Karpas-422 (cell line): ENCODE results near the gene AKAP13. TPM values are rescaled to one million over a fixed set of nuclear protein-coding genes. Genes with fewer than 3 reads are reported as not detected.

Experiments
- DNase-seq: peaks from one replicate; pipeline ENCODE4 v3.0.0-alpha.2; 2015
- H2AFZ ChIP-seq: fragments of 200-600 bp; sonication (generic); 2 replicates; pipeline ENCODE4 v1.6.1; 2014; ENCODE audit warnings: antibody characterized with exemption, low read length, mixed read lengths
- H3K27ac ChIP-seq: fragments of 200-600 bp; sonication (generic); 2 replicates; pipeline ENCODE4 v1.5.1; 2014; ENCODE audit warnings: mild to moderate bottlenecking, low read length, moderate library complexity
- H3K27me3 ChIP-seq: fragments of 200-600 bp; sonication (generic); 2 replicates; pipeline ENCODE4 v1.6.1; 2014; ENCODE audit warnings: low read length, mixed read lengths
- H3K36me3 ChIP-seq: fragments of 200-600 bp; sonication (generic); 2 replicates; pipeline ENCODE4 v1.6.1; 2014; ENCODE audit warnings: low read length, mixed read lengths; ENCODE audit not compliant: insufficient read depth
- H3K4me1 ChIP-seq: fragments of 200-600 bp; sonication (generic); 2 replicates; pipeline ENCODE4 v1.6.1; 2014; ENCODE audit warnings: mild to moderate bottlenecking, low read length, mixed read lengths
- H3K4me2 ChIP-seq: fragments of 200-600 bp; sonication (generic); 2 replicates; pipeline ENCODE4 v1.6.1; 2014; ENCODE audit warnings: low read length, low read depth, mild to moderate bottlenecking; ENCODE audit not compliant: poor library complexity, severe bottlenecking
- H3K4me3 ChIP-seq: fragments of 200-600 bp; sonication (generic); 2 replicates; pipeline ENCODE4 v1.5.1; 2014; ENCODE audit warnings: mild to moderate bottlenecking, antibody characterized with exemption, low read length, mixed read lengths
- H3K79me2 ChIP-seq: fragments of 200-600 bp; sonication (generic); 2 replicates; pipeline ENCODE4 v1.6.1; 2014; ENCODE audit warnings: mild to moderate bottlenecking, low read length, mixed read lengths
- H3K9ac ChIP-seq: fragments of 200-600 bp; sonication (generic); 2 replicates; pipeline ENCODE4 v1.6.0; 2014; ENCODE audit warnings: low read length
- H3K9me2 ChIP-seq: fragments of 200-600 bp; sonication (generic), shearing (Covaris generic); replicated peaks from 2 replicates; pipeline ENCODE4 v1.6.0; 2014; ENCODE audit warnings: mild to moderate bottlenecking, low read length, moderate library complexity; ENCODE audit not compliant: insufficient read depth
- H3K9me3 ChIP-seq: fragments of 300-700, 200-600 bp; sonication (generic); 2 replicates; pipeline ENCODE4 v1.6.1; 2014; ENCODE audit warnings: low read length, mixed read lengths
- H4K20me1 ChIP-seq: fragments of 200-600 bp; sonication (generic); 2 replicates; pipeline ENCODE4 v1.6.1; 2014; ENCODE audit warnings: mild to moderate bottlenecking, antibody characterized with exemption, low read length, low read depth; ENCODE audit not compliant: insufficient read depth
- total RNA-seq: library from RNA; depleted of rRNA; stranded (reverse); fragments of >200 nt; shearing (Covaris generic); gene quantifications from 2 replicates; pipeline ENCODE4 v1.2.3, GENCODE V29; 2014; ENCODE audit warnings: low replicate concordance

Gene AKAP13
- total RNA-seq, 1 experiment from 2014 or later = 166 TPM

DNA sequence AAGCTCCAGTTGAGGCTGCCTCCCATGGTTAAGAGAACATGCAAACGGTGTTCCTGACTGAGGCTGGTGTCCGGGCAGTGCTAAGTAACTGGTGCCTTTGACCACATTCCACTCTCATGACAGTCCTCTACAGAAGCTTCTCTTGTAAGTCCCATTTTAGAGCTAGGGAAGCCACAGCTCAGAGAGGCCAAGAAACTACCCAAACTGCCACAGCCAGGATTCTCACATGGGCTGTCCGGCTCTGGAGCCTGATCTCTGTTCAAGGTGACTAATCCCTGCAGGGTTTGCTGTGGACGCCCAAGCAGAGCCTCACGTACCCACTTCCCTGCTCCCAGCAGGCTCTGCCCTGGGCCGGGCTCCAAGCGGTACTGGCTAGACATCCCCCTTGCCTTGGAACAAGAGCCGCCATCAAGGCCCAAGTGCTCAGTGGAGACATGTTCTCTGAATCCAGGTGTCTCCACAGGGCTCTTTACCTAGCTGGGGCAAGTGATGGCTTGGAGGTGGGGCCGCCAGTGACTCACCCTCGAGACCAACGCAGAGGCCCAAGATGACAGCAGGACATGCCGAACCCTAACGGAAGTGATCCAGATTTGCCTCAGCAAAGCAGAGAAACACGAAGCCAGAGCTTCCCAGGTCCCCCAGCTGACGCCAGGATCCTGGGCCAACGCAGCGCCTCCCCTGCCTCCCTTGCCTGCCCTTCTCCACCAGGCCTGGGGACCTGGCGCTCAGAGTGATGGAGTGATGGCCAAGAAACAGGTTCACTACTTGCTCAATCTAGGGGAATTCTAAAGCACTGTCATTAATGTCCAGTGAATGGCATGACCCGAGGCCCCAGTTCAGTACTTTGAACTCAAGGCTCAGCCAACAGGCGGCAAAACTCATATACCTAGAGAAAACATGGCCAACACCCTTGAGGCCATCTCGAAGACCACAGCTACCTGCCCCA is 390.0 kb downstream of the AKAP13 start:
- H3K27me3 ChIP-seq = no peaks in the 10 kb centered on the region
- H3K27ac ChIP-seq = no peak overlapping the region
- H3K4me2 ChIP-seq = no peak overlapping the region
- H3K4me1 ChIP-seq = no peaks in the 10 kb centered on the region
- no peak overlapping the region for H3K9ac ChIP-seq
- no peaks in the 10 kb centered on the region for H3K9me2 ChIP-seq
- no peak for DNase-seq
- no peaks in the 10 kb centered on the region for H3K36me3 ChIP-seq
- no peaks in the 10 kb centered on the region for H3K9me3 ChIP-seq
- no peak overlapping the region for H2AFZ ChIP-seq
- no peaks in the 10 kb centered on the region for H3K79me2 ChIP-seq
- H3K4me3 ChIP-seq = no peak overlapping the region
- peaks cover 2% of the 10 kb centered on the region; the same call in 1 of the 2 replicates for H4K20me1 ChIP-seq

DNA sequence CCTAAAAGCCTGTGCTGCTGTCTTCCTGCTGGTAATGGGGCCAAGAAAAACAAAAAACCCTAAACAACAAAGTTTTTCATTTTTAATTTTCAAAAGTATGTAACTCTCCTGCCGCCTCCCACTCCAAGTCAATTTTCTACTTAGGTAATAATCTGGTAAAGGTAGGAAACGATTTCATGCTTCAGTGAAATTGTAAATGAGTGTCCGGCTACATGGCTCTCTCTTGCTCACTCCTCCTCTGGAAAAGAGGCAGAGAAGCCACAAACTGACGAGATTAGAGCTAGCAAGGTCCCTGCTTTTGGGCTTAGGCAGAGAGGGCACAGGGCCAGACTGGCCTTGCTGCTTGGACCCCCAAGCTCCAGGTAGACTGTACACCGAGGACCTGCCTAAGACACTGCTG is 390.9 kb downstream of the AKAP13 start:
- no peaks in the 10 kb centered on the region for H3K36me3 ChIP-seq
- H2AFZ ChIP-seq = no peak overlapping the region
- H3K79me2 ChIP-seq = no peaks in the 10 kb centered on the region
- H4K20me1 ChIP-seq = peaks cover 4% of the 10 kb centered on the region; the same call in 1 of the 2 replicates
- H3K4me3 ChIP-seq = no peak overlapping the region
- no peaks in the 10 kb centered on the region for H3K27me3 ChIP-seq
- no peak overlapping the region for H3K9ac ChIP-seq
- H3K27ac ChIP-seq = no peak overlapping the region
- H3K9me2 ChIP-seq = no peaks in the 10 kb centered on the region
- DNase-seq = no peak
- no peaks in the 10 kb centered on the region for H3K4me1 ChIP-seq
- no peak overlapping the region for H3K4me2 ChIP-seq
- no peaks in the 10 kb centered on the region for H3K9me3 ChIP-seq

DNA sequence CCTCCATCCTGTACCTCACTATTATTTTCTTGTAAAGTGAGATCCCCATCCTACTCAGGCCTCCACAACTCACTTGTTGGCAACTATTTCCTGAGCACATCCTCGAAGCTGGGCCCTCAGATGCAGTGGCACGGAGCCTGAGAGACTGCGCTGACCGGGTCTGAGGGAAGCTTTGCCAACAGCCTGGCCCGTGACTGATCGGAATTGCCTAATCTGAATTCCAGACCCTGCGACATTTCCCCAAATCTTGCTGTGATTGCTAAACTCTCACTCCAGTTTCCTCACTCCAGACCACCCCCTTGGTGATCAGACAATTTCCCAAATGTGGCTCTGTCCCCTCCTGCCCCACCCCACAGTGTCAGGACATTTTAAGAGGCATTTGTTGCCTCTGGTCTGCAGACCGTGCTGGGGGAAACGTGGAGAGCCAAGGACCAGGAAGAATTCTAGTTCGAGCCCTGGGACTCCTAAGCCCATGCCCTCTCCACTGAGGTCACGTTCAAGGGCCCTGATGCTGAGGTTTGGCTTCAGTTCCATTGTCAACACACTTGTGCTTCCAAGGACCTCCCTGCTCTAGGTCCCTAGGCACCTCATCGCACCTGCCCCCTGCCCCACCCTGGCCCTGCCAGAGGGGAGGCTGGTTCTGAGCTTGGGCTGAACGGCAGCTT is 391.5 kb downstream of the AKAP13 start:
- Histone ChIP-seq H3K79me2 (no peaks in the 10 kb centered on the region), H2AFZ (no peak overlapping the region), H3K9me3 (no peaks in the 10 kb centered on the region), H3K4me2 (no peak overlapping the region), H3K9me2 (no peaks in the 10 kb centered on the region), H3K4me1 (no peaks in the 10 kb centered on the region), H3K27ac (no peak overlapping the region), H4K20me1 (peaks cover 5% of the 10 kb centered on the region; the same call in 1 of the 2 replicates), H3K27me3 (no peaks in the 10 kb centered on the region), H3K36me3 (no peaks in the 10 kb centered on the region), H3K4me3 (no peak overlapping the region), H3K9ac (no peak overlapping the region)
- no peak for DNase-seq

- Histone ChIP-seq H3K4me1 (no peaks in the 10 kb centered on the region), H3K9me2 (no peaks in the 10 kb centered on the region), H2AFZ (no peak overlapping the region), H3K4me3 (no peak overlapping the region), H3K79me2 (no peaks in the 10 kb centered on the region), H3K27me3 (no peaks in the 10 kb centered on the region), H3K9ac (no peak overlapping the region), H4K20me1 (peaks cover 10% of the 10 kb centered on the region; the same call in 1 of the 2 replicates), H3K4me2 (no peak overlapping the region), H3K27ac (no peak overlapping the region), H3K9me3 (no peaks in the 10 kb centered on the region), H3K36me3 (no peaks in the 10 kb centered on the region)
- DNase-seq = no peak
Observed at GRCh38 chr15:85772668-85773067, 392.3 kb downstream of the AKAP13 start.

DNA sequence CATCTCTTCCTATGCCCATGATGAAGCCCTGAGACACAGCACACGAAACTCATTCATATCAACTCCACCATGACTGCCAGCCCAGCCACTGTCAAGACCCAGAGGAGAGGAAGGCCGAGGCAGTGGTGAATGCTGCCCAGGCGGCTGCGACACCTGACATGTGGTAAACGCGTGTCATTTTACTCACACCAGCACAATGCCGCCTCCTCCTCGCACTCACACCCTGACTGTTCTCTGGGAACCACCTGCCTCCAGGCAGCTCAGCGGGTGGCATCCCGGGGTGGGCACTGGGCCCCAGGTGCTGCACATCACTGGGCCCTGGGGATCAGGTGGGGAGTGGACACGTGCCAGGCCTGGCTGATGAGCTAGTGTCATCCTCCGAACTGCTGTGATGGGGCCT is 392.8 kb downstream of the AKAP13 start:
- Histone ChIP-seq H2AFZ (no peak overlapping the region), H3K4me1 (no peaks in the 10 kb centered on the region), H3K4me3 (no peak overlapping the region), H3K4me2 (no peak overlapping the region), H3K36me3 (no peaks in the 10 kb centered on the region), H3K27me3 (no peaks in the 10 kb centered on the region), H3K9me3 (no peaks in the 10 kb centered on the region), H3K9me2 (no peaks in the 10 kb centered on the region), H3K79me2 (no peaks in the 10 kb centered on the region), H3K27ac (no peak overlapping the region), H4K20me1 (peaks cover 14% of the 10 kb centered on the region; the same call in 1 of the 2 replicates), H3K9ac (no peak overlapping the region)
- no peak for DNase-seq

GRCh38 chr15:85773970-85774369 is 393.6 kb downstream of the AKAP13 start:
- Histone ChIP-seq H3K4me2 (no peak overlapping the region), H2AFZ (no peak overlapping the region), H3K79me2 (no peaks in the 10 kb centered on the region), H3K4me3 (no peak overlapping the region), H3K9me2 (no peaks in the 10 kb centered on the region), H3K27ac (no peak overlapping the region), H3K9me3 (no peaks in the 10 kb centered on the region), H4K20me1 (peaks cover 19% of the 10 kb centered on the region; the same call in 1 of the 2 replicates), H3K4me1 (no peaks in the 10 kb centered on the region), H3K9ac (no peak overlapping the region), H3K36me3 (no peaks in the 10 kb centered on the region), H3K27me3 (no peaks in the 10 kb centered on the region)
- no peak for DNase-seq

DNA sequence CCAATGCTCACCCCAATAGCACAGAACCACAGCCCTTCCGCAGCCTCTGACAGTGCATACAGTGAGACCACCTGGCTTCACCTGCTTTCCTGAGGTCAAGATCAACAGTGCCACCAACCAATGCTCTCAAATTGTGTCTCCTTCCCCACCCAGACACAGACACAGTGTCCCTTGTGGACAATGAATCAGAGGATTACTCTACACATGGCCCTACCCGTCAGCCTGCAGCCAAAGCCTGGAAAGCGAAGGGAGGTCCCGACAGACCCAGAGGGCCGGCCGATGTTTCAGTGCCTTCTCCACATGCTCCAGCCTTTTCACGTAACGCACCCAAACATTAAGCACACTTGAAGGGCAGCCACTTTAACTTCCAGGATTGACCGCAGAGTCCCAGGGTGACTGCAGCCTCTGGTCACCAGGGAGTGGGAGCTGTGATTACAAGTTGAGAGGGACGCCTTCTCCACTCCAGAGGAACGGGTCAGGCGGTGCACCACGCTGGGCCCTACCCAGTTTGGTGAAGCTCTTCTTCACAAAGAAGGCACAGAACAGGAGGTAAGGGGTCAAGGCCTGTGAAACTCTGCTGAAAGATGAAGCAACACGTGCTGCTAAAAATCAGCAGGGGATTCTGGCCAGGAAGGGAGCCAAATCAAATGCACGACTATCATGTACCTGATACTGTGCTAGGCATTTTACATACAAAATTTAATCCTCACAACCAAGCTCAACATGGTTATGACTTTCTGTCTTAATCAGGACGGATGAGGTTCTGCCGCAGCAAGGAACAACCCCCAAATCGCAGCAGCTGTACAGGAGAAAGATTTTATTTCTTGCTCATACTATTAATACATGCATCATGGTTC is 397.1 kb downstream of the AKAP13 start:
- no peak overlapping the region for H3K4me3 ChIP-seq
- H3K9me2 ChIP-seq = no peaks in the 10 kb centered on the region
- H3K27ac ChIP-seq = no peak overlapping the region
- no peak overlapping the region for H3K9ac ChIP-seq
- H3K4me2 ChIP-seq = no peak overlapping the region
- no peaks in the 10 kb centered on the region for H3K4me1 ChIP-seq
- peaks cover 23% of the 10 kb centered on the region for H4K20me1 ChIP-seq
- no peak overlapping the region for H2AFZ ChIP-seq
- DNase-seq = no peak
- no peaks in the 10 kb centered on the region for H3K79me2 ChIP-seq
- no peaks in the 10 kb centered on the region for H3K36me3 ChIP-seq
- no peaks in the 10 kb centered on the region for H3K9me3 ChIP-seq
- no peaks in the 10 kb centered on the region for H3K27me3 ChIP-seq
